Parathyroid adenoma (tissue), 2 donors: Measurements from ENCODE around the gene ESYT2.

Source experiments
- H2AFZ ChIP-seq: fragments of 300-600 bp; sonication (generic); one replicate; pipeline ENCODE4 v1.7.0; 2017; ENCODE audit warnings: antibody characterized with exemption, mild to moderate bottlenecking
- H3K27ac ChIP-seq: fragments of 300-600 bp; sonication (generic); one replicate; pipeline ENCODE4 v1.7.0; 2017
- H3K27me3 ChIP-seq: fragments of 300-600 bp; sonication (generic); one replicate; pipeline ENCODE4 v1.7.0; 2017; ENCODE audit warnings: low read length; ENCODE audit not compliant: control insufficient read depth, insufficient read depth
- H3K36me3 ChIP-seq: fragments of 300-600 bp; sonication (generic); one replicate; pipeline ENCODE4 v1.7.0; 2017; ENCODE audit warnings: low read length; ENCODE audit not compliant: control insufficient read depth, insufficient read depth
- H3K4me1 ChIP-seq: fragments of 300-600 bp; sonication (generic); one replicate; pipeline ENCODE4 v1.7.0; 2017; ENCODE audit warnings: control low read depth
- H3K4me2 ChIP-seq: fragments of 300-600 bp; sonication (generic); one replicate; pipeline ENCODE4 v1.7.0; 2017; ENCODE audit warnings: low read length
- H3K4me3 ChIP-seq: fragments of 300-600 bp; sonication (generic); one replicate; pipeline ENCODE4 v1.7.0; 2017; ENCODE audit warnings: low read depth, low read length
- H3K79me2 ChIP-seq: fragments of 300-600 bp; sonication (generic); one replicate; pipeline ENCODE4 v1.7.0; 2017; ENCODE audit warnings: control low read depth
- H3K9ac ChIP-seq: fragments of 300-600 bp; sonication (generic); one replicate; pipeline ENCODE4 v1.7.0; 2017; ENCODE audit warnings: mild to moderate bottlenecking
- H3K9me3 ChIP-seq: fragments of 300-600 bp; sonication (generic); one replicate; pipeline ENCODE4 v1.7.0; 2017; ENCODE audit warnings: low read length; ENCODE audit not compliant: control insufficient read depth
- CTCF ChIP-seq: fragments of 300-600 bp; sonication (generic); IDR thresholded peaks from one replicate; pipeline ENCODE4 v1.7.0; 2017; ENCODE audit warnings: antibody characterized with exemption, mild to moderate bottlenecking
- donor health status: primary hyperparathyroidism.

ESYT2 gene

GRCh38 chr7:158803367-158803969, 25.8 kb downstream of the ESYT2 start:
- Histone ChIP-seq H3K27me3 (no peaks in the 10 kb centered on the region), H3K9me3 (no peaks in the 10 kb centered on the region), H2AFZ (no peak overlapping the region), H3K4me3 (no peak overlapping the region), H3K36me3 (no peaks in the 10 kb centered on the region), H3K27ac (no peak overlapping the region), H3K4me2 (no peak overlapping the region), H3K79me2 (peaks cover 21% of the 10 kb centered on the region), H3K9ac (no peak overlapping the region), H3K4me1 (no peaks in the 10 kb centered on the region)
- no peak for TF ChIP-seq CTCF

- Histone ChIP-seq H3K4me1 (no peaks in the 10 kb centered on the region), H3K9me3 (no peaks in the 10 kb centered on the region), H3K36me3 (no peaks in the 10 kb centered on the region), H3K9ac (no peak overlapping the region), H3K27me3 (no peaks in the 10 kb centered on the region), H3K79me2 (peaks cover 18% of the 10 kb centered on the region), H3K4me3 (no peak overlapping the region), H3K27ac (no peak overlapping the region), H3K4me2 (no peak overlapping the region), H2AFZ (no peak overlapping the region)
- no peak for TF ChIP-seq CTCF
These were observed 26.6 kb downstream of the ESYT2 start for GRCh38 chr7:158802535-158803366.

- H3K27ac ChIP-seq: no peak overlapping the region
- H3K9ac ChIP-seq: no peak overlapping the region
- H2AFZ ChIP-seq: no peak overlapping the region
- no peak overlapping the region for H3K4me2 ChIP-seq
- H3K9me3 ChIP-seq: no peaks in the 10 kb centered on the region
- H3K4me1 ChIP-seq: no peaks in the 10 kb centered on the region
- H3K36me3 ChIP-seq: no peaks in the 10 kb centered on the region
- peaks cover 14% of the 10 kb centered on the region for H3K79me2 ChIP-seq
- no peaks in the 10 kb centered on the region for H3K27me3 ChIP-seq
- TF ChIP-seq CTCF: no peak
- H3K4me3 ChIP-seq: no peak overlapping the region
These were observed 30.6 kb downstream of the ESYT2 start for GRCh38 chr7:158798741-158799140.

GRCh38 chr7:158796667-158797066, 32.6 kb downstream of the ESYT2 start:
- no peak overlapping the region for H3K4me2 ChIP-seq
- H3K9ac ChIP-seq: no peak overlapping the region
- no peak for TF ChIP-seq CTCF
- peaks cover 6% of the 10 kb centered on the region for H3K79me2 ChIP-seq
- no peaks in the 10 kb centered on the region for H3K4me1 ChIP-seq
- H2AFZ ChIP-seq: no peak overlapping the region
- no peak overlapping the region for H3K27ac ChIP-seq
- H3K9me3 ChIP-seq: no peaks in the 10 kb centered on the region
- no peak overlapping the region for H3K4me3 ChIP-seq
- H3K36me3 ChIP-seq: no peaks in the 10 kb centered on the region
- H3K27me3 ChIP-seq: no peaks in the 10 kb centered on the region
